ENCODE data around the gene TUBB4A. TPM values are rescaled to one million over a fixed set of nuclear protein-coding genes. Genes with fewer than 3 reads are reported as not detected.

TUBB4A gene
- total and polyA plus RNA-seq, 2 donors (not counting 1 experiment from before 2014, with no cell fraction given), result not detected

DNA sequence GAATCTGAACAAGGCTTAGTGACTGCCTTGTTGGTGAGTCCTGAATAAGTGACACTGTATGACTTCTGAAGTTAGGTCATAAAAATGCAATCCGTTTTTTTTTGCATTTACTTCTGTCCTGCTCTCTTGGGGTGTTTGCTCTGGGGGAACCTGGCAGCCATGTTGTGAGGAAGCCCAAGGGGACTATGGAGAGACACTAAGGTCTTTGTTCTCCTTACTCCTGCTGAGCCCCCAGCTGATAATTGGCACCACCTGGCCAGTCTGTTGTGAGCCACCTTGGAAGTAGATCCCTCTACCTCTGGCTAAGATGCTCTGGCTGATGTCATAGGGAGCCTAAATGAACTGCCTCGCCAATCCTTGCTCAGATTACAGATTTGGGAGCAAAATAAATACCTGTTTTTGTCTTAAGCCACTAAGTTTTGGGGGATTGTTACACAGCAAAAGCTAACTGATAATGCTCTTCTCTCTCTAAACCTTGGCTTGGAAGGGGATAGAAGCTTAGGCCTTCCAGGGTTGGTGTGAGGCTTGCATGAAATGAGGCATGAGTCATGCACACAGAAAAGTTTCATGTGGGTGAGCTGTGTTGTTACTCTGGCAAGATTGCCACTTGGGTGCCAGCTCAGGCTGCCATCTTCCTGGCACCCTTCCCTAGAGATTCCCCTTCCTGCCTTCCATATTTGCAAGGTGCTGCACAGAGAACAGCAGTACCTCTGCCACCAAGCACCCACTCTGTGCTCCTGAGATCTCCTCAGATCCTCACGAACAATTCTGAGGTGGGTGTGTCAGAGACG is 10.1 kb downstream of the TUBB4A start:
- H3K4me3 ChIP-seq (replicated peaks in 1 of 4; ENCODE audit: control extremely low read depth in 1 of 4, insufficient read depth in 1 of 4, low read depth in 3 of 4, low read length in 4 of 4), result no peak overlapping the region
- no peaks in the 10 kb centered on the region for H3K27me3 ChIP-seq (ENCODE audit: control insufficient read depth, insufficient read depth, low read length)
- no peaks in the 10 kb centered on the region for H3K36me3 ChIP-seq (ENCODE audit: control insufficient read depth, insufficient read depth, low read length)
- no peaks in the 10 kb centered on the region for H4K20me1 ChIP-seq (ENCODE audit: control insufficient read depth, extremely low read depth, insufficient read depth, low read length)
- no peak overlapping the region for H3K4me2 ChIP-seq (ENCODE audit: extremely low read depth, insufficient read depth, low read length)
- no peak for DNase-seq (ENCODE audit: low read depth in 2 of 2)
- no peaks in the 10 kb centered on the region for H3K9me3 ChIP-seq (ENCODE audit: control insufficient read depth, insufficient read depth, low read depth, low read length)
- TF ChIP-seq CTCF (conservative IDR thresholded peaks at IDR 0.05 in 1 of 2, IDR thresholded peaks at IDR 0.05 in 1 of 2; ENCODE audit: low read depth in 1 of 2, low read length in 2 of 2), result no peak
- no peak overlapping the region for H3K27ac ChIP-seq (ENCODE audit: insufficient read depth, low read length)
- no peak overlapping the region for H2AFZ ChIP-seq (ENCODE audit: low read length)
- H3K79me2 ChIP-seq (ENCODE audit: control insufficient read depth, insufficient read depth, low read length), result no peaks in the 10 kb centered on the region
- H3K4me1 ChIP-seq (ENCODE audit: control insufficient read depth, extremely low read depth, insufficient read depth, low read length), result no peaks in the 10 kb centered on the region
- no peak overlapping the region for H3K9ac ChIP-seq (ENCODE audit: insufficient read depth, low read length)

- Histone ChIP-seq H3K36me3 (ENCODE audit: control insufficient read depth, insufficient read depth, low read length) (no peaks in the 10 kb centered on the region), H4K20me1 (ENCODE audit: control insufficient read depth, extremely low read depth, insufficient read depth, low read length) (no peaks in the 10 kb centered on the region), H3K27ac (ENCODE audit: insufficient read depth, low read length) (no peak overlapping the region), H3K9me3 (ENCODE audit: control insufficient read depth, insufficient read depth, low read depth, low read length) (no peaks in the 10 kb centered on the region), H3K4me2 (ENCODE audit: extremely low read depth, insufficient read depth, low read length) (no peak overlapping the region), H3K27me3 (ENCODE audit: control insufficient read depth, insufficient read depth, low read length) (no peaks in the 10 kb centered on the region), H3K9ac (ENCODE audit: insufficient read depth, low read length) (no peak overlapping the region), H2AFZ (ENCODE audit: low read length) (no peak overlapping the region), H3K4me3 (replicated peaks in 1 of 4; ENCODE audit: control extremely low read depth in 1 of 4, insufficient read depth in 1 of 4, low read depth in 3 of 4, low read length in 4 of 4) (no peak overlapping the region), H3K4me1 (ENCODE audit: control insufficient read depth, extremely low read depth, insufficient read depth, low read length) (no peaks in the 10 kb centered on the region), H3K79me2 (ENCODE audit: control insufficient read depth, insufficient read depth, low read length) (no peaks in the 10 kb centered on the region)
- no peak for DNase-seq (ENCODE audit: low read depth in 2 of 2)
- TF ChIP-seq EZH2 (IDR thresholded peaks at IDR 0.05; ENCODE audit: low read length, missing control alignments) (no peak), CTCF (conservative IDR thresholded peaks at IDR 0.05 in 1 of 2, IDR thresholded peaks at IDR 0.05 in 1 of 2; ENCODE audit: low read depth in 1 of 2, low read length in 2 of 2) (no peak)
These were observed 12.0 kb downstream of the TUBB4A start for GRCh38 chr19:6490134-6490533.

- Histone ChIP-seq H3K79me2 (ENCODE audit: control insufficient read depth, insufficient read depth, low read length) (no peaks in the 10 kb centered on the region), H4K20me1 (ENCODE audit: control insufficient read depth, extremely low read depth, insufficient read depth, low read length) (no peaks in the 10 kb centered on the region), H3K4me1 (ENCODE audit: control insufficient read depth, extremely low read depth, insufficient read depth, low read length) (no peaks in the 10 kb centered on the region), H3K27me3 (ENCODE audit: control insufficient read depth, insufficient read depth, low read length) (no peaks in the 10 kb centered on the region), H3K27ac (ENCODE audit: insufficient read depth, low read length) (no peak overlapping the region), H3K9me3 (ENCODE audit: control insufficient read depth, insufficient read depth, low read depth, low read length) (no peaks in the 10 kb centered on the region), H3K4me2 (ENCODE audit: extremely low read depth, insufficient read depth, low read length) (no peak overlapping the region), H3K36me3 (ENCODE audit: control insufficient read depth, insufficient read depth, low read length) (no peaks in the 10 kb centered on the region), H2AFZ (ENCODE audit: low read length) (no peak overlapping the region), H3K4me3 (replicated peaks in 1 of 4; ENCODE audit: control extremely low read depth in 1 of 4, insufficient read depth in 1 of 4, low read depth in 3 of 4, low read length in 4 of 4) (no peak overlapping the region), H3K9ac (ENCODE audit: insufficient read depth, low read length) (no peak overlapping the region)
- no peak for DNase-seq (ENCODE audit: low read depth in 2 of 2)
- no peak for TF ChIP-seq EZH2 (IDR thresholded peaks at IDR 0.05; ENCODE audit: low read length, missing control alignments)
These were observed 12.6 kb downstream of the TUBB4A start for GRCh38 chr19:6489278-6490061.

All from fibroblast of lung (primary cell).